Smooth muscle cell of the brain vasculature (primary cell): ENCODE measurements around the gene LAPTM4A.
A peak's percentile ranks its signal among the peaks of the same experiment; 100 is the strongest.
"Not testable (repeated sequence)": the region's sequence is repeated elsewhere in the genome, so short reads cannot be mapped to it uniquely, and the experiment has no call there.

Experiments
- DNase-seq: peaks from one replicate; pipeline ENCODE4 v3.0.0-alpha.2; 2012; ENCODE audit warnings: low read depth, low spot score

Gene LAPTM4A

DNA sequence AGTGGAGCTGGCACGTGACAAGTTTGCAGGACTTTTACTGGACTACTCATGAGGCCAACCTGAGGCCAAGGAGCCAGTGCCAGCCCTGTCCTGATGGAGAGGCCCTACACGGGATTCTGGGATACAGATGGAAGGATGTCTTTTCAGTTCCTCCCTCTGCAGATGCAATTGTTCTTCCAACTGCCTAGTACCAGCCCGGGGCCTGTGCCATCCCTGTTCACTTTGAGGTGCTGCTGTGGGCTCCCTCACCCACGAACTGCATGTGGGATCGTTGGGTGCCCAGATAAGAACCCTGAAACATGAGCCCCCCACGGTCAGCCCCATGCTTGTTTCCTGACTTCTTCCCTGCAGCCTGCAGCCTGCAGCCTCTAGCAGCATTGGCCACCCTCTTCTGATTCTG is 25.3 kb upstream of the LAPTM4A start:
- no peak for DNase-seq

DNA sequence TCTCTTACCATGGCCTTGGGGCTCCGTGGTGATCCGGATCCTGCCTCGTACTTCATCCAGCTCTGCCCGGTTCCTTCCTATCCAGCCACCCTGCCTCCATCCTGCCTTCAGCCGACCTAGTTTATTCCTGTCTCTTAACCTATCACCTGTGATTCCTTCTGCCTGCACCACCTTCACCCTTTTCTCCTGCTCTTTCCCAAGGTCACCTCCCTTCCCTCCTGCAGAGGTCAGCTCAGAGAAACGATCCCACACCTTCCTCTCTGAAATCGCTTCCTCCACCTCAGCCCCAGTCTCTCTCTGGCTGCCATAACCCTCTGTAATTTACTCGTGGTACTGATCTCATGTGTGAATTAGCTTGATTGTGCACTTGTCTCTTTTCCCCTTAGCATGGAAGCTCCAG is 23.5 kb upstream of the LAPTM4A start:
- DNase-seq = no peak

DNA sequence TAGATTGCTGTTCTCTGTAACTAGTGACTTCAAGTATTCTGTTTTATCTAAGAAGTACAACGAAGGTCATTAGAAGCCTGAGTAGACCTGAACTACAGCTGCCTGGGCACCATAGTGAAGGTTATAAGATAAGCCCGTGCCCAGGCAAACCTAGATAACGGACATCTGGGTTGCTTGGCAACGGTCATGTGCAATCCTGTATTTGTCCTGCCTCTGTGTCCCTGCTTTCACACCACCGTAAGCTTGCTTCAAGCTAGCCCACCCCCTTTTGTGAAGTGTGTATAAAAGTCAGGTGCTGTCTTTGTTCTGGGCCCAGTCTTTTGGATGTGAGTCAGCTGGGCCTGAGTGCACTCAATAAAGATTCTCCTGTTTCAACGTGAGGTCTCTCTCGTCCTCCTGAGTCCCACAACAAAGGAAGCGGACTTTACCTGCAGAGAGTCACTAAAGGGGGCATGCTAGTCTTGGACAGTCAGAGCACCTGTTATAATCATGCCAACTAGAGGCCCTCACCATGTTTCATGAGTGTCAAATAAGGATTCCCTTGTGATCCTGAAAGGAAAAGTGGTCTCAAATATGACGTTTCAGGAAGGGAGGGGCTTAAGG is 22.7 kb upstream of the LAPTM4A start:
- DNase-seq = not testable (repeated sequence)

DNA sequence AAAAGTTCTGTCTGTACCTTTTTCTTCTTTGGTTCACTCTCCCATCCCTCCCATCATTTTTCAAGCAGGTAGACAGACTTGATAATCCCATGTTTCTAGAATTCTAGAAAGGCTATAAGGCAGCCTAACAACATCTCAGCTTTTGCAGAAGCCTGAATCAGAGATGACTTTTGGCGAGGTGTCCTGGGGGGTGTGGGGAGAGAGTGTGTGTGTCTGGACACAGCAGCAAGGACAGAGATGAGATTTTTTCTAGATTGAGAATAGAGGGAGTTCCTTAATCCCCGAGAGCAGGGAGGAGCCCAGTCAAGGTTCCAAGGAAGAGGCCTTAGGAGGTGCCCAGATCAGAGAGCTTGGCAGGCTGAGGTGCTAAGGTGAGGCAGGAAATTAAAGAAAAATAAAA is 22.0 kb upstream of the LAPTM4A start:
- DNase-seq = no peak

DNA sequence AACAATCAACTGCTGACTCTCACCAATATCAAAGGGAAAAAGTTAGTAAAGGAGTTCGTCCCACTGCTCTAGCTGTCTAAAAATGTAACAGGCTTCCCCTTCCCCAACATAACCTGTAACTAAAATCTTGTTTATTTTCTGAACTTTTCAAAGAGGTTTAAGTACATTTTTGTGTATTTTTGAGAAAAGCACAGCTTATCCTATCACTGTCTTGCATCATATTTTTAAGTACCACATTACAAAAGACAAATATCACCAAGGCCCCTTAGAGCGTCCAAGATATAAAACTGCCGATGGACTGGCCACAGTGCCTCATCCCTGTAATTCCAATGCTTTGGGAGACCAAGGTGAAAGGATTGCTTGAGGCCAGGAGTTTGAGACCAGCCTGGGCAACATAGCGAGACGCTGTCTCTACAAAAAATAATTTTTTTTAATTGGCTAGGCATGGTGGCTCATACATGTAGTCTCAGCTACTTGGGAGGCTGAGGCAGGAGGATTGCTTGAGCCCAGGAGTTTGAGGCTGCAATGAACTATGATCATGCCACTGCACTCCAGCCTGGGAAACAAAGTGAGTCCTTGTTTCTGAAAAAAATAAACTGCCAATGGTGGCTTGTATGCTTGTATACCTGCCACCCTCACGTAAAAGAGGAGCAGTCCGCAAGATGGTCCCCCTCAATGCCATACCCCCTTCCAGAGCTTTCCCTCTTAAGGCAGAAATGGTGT is 21.2 kb upstream of the LAPTM4A start:
- no peak for DNase-seq

DNA sequence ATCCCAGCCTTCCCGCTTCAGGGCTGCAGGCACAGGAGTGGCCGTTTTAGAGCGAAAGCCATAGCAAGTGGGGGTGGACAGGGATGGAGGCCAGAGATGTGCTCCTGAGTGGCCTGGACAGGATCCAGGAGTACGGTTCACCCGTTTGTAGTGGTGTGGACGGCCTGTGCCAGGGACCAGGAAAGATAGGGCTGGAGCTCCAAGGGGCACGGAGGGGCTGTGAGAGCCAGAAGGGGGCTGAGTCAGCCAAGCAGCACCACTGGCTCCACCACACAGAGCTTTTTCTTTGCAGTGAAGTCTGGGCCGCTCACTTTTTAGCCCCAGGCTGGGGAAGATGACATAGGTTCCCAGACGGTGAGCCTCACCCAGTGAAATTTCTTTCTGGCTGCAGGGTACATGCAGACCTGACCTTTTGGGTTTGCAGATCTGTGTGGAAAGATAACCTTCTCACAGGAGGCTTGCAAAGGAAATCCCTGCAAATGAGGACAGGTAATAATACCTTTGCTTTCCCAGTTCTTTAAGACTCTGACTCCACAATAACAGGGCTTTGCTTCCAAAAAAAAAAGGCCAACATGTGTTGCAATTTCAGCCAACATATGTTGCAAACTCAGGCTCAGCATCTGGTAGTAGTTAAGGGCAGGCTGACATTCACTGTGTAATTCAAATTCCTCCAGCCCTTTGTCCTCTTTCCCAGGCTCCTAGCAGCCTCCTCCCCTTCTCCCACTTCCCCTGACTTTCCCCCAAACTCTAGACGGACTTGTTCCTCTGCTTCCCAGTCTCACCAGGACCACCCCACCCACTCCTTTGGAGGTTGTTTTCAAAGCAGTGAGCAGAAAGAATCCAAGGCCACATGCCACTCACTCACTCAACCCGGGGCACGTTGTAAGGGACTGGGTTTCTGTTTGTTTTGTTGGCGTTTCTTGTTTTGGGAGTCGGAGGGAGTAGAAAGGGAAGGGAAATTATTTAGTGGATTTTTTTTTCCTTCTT is 20.3 kb upstream of the LAPTM4A start:
- peak; percentile 76 for DNase-seq

DNA sequence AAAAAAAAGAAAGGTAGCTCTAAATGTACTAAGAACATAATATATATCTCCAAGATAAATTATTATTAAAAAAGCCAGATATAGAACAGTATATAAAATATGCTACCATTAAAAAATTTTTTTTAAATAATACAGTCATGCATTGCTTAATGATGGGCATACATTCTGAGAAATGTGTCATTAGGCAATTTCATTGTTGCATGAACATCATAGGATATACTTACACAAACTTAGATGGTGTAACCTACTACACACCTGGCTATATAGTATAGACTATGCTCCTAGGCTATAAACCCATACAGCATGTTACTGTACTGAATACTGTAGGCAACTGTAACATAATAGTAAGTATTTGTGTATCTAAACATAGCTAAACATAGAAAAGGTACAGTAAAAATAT is 18.3 kb upstream of the LAPTM4A start:
- DNase-seq = no peak

DNA sequence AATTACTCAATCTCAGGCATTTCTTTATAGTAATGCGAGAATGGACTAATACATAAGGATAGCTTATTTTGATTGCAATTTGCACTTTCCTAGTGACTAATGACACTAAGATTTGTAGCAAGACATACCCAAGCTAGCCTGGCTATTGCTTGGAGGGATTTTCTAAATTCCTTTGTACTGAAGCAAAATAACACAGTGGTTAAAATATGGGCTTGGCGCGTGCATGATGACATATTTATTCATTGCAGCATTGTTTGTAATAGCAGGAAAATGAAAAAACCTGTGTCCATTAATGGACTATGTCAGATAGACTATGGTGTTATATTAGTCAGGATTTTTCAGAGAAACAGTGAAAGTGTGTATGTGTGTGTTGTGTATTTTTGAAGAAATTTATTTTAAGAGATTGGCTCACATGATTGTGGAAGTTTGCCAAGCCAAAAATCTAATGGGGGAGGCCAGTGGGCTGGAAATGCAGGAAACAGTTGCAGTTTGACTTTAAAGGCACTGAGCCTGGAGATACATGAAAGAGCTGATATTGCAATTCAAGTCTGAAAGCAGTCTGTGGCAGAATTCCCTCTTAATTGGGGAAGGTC is 16.7 kb upstream of the LAPTM4A start:
- no peak for DNase-seq

DNA sequence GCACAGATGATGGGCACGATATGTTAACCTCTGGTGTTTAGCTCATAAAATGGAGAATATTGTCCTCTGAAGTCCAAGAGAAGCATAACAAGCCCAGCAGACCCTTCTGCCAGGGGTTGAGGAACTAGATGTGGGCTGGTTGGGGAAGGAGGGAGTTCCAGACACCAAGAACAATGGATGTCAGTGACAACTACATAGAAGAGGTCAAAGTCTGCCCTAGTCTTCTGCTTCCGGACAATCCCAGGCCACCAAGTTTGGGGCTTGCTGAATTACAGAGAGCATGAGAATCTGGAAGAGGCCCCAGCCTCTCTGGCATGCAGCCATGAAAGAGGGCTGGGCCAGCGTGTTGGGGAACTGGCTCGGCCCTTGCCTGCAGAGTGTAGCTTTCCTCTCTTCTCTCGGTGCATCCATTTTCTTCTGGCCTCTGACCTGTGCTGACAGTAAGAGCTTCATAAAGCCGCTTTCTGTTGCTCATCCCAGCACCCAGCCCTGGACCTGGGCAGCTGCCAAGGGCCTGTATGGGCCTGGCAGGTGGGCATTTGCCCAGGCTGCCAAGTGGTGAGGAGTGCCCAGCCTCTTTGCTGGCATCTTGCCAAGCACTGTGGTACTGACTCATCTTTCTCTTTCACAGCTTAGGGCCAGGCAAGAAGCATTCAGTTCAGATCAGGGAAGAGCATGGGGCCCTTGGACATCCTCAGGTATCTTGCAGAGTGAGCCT is 14.6 kb upstream of the LAPTM4A start:
- DNase-seq = peak; percentile 69

DNA sequence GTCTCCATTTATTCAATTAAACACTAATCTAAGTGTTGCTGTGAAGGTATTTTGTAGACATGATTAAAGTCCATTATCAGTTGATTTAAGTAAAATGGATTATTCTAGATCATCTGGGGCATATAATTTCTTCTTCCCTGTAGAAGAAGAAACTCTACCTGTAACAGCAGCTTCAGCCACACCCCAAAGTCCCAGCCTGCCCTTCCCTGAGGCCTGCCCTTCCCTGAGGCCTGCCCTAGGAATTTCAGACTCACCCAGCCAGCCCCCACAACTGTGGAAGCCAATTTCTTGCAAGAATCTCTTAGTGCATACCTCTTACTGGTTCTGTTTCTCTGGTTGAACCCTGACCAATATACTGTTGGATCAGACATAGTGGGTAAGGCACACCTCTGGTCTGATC is 13.4 kb upstream of the LAPTM4A start:
- no peak for DNase-seq

DNA sequence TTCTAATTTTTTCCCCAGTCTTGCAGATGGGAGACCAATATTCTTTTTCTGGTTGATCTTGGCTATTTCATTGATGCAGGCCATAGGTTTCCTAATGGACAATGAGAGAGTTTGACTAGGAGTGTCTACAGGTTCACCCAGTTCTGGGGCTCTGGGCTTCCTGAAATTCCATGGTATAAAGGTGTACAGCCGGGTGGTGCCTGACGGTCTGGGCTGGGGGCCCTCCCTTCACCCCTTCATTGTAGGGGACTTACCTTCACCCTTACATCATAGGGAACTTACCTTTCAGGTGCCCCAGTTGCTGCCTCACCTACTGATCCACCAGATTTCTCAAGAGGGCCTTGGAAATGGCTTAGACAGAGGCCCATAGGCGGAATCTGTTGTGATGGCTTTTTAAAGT is 13.0 kb upstream of the LAPTM4A start:
- DNase-seq = no peak

DNA sequence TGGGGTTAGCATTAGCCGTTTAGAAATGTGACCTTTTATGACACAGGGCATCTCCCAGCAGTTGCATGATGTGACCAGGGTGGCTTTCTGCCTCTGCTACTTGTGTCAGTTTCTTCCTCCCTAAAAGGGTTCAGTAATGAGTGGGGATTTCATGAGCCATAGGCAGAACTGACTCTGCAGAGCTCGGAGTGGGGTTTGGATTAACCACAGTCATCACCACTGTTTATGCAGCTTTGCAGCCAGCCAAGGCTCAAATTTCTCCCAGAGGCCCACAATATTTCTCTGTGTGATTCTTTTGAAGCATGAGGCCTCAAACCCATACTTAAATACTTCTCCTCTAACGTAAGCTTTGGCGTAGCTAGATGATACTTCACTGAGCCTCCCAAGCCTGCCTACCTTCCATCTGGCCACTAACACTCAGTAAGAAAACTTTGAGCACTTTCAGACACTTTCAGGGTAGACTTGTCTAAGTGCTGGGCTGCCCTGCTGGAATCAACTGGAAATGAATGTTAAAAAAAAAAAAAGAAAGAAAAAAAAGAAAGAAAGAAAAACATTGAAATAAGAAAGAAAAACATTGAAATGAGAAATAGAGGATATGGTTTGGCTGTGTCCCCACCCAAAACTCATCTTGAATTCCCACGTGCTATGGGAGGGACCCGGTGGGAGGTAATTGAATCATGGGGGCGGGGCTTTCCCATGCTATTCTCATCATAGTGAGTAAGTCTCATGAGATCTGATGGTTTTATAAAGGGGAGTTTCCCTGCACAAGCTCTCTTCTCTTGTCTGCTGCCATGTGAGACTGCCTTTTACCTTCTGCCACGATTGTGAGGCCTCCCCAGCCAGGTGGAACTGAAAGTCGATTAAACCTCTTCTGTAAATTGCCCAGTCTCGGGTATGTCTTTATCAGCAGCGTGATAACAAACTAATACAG is 11.5 kb upstream of the LAPTM4A start:
- peak; percentile 82 for DNase-seq

DNA sequence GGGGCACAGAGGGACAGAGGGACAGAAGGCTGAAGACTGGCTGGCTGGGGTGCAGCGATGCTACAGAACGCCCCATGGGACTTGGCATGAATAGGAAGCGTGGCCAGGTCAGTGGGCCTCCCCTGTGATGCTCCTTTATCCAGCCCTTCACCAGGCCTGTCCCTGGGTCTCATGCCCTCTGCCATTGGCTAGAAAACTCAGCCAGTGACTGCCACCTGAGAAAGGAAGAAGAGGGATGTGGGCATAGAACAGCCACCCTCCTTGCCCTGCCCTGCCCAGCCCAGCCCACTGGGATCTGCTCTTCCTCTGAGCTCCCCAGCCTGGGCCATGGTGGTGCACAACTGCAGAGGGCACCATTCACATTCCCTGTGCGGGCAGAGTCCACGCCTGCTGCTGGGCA is 10.5 kb upstream of the LAPTM4A start:
- DNase-seq = no peak

DNA sequence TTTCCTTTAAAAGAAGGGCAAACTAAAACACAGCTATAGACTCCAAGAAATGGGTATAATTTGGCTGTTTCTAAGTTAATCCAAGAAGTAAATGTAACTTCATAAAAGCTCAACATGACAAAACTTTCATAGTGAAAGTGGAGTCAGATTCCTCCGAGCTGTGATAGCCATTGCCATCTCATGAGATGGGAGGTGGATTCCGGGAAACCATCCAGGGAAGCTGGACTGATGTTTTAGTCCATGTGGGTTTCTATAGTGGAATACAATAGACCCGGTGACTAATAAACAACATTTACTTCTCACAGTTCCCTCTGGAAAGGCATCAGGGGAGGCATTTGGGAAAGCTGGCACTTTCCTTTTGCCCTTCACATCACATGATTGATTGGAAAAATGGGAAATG is 10.0 kb upstream of the LAPTM4A start:
- no peak for DNase-seq

DNA sequence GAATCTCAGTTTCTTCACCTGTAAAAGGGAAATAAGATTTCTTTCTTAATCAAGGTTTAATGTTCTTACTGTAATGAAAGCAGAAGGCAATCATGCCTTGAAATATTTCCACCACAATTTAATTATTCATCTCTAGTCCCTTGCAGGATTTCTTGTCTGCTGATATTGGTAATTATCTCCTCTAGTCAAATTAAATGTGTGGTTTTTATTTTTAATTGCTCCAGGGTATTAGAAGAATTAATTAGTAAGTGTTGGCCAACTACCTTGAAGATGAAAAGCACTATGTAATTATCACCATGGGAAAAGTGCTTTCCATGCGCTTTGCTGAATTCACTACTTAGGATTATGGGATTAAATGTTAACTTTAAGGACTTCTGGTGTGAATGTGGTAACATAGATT is 8.7 kb upstream of the LAPTM4A start:
- DNase-seq = no peak

DNA sequence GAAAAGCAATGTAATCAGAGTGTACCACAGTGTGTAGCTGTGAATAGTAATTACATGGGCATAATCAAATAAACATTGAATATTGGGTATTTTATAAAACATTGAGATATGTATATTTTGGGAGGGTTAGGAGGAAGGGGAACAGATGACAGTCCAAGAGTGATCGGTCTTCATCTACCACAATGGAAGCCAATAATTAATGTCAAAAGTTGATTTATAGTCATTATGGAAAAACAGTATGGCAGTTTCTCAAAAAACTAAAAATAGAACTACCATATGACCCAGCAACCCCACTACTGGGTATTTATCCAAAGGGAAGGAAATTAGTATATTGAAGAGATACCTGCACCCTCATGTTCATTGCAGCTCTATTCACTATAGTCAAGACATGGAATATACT is 5.8 kb upstream of the LAPTM4A start:
- no peak for DNase-seq

DNA sequence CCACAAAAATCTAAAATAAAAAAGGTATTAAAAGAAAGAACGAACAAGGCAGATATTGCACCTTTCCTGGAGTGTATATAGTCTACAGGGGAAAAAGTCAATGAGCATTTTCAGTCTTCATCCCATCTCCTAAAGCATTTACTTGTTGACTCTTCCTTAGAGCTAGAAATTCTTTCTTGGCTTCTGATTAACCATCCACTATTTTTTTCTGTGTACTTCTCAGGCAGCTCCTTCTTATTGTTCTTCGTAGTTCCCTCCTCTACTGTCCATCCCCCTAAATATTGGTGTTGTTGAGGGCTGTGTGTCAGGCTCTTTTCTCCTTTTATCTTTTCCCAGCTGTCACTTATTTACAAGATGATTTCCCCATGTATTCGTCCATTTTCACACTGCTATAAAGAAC is 3.5 kb upstream of the LAPTM4A start:
- DNase-seq = no peak

DNA sequence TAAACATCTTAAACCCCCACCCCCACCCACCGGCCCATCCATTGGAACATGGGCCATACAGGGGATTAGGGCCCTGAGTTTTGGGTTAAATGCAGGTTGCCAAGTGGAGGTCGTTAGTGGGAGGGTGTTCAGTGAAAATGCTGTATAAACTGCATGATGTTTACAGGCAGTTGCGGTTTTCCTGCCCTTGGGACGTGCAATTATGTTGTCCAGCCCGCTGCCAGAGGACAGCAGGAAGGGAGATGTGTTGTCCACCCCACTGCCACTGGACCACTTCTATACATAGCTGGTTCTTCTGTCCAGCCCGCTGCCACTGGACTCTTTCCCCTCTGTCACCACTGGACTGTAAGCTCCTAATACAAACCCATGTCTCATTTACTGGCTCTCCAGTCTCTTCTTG is 2.7 kb upstream of the LAPTM4A start:
- no peak for DNase-seq

DNA sequence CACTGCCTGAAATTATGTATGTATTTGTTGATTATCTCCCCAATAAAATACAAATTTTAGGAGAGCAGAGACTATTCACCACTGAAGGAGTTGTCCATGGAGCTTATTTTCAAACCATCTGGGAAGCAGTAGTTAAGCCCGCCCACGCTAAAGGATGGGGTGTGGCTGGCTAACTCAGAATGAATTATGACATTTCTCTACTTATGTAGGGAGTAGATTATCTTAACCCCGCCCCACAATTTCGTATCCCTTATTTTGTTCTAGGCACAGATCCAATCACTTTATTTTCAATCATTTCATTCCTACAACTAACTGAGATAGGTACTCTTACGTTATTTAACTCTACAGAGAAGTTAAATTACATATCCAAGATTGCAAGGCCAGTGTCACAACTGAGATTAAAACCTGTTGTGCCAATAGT is 1.4 kb upstream of the LAPTM4A start:
- DNase-seq = no peak

DNA sequence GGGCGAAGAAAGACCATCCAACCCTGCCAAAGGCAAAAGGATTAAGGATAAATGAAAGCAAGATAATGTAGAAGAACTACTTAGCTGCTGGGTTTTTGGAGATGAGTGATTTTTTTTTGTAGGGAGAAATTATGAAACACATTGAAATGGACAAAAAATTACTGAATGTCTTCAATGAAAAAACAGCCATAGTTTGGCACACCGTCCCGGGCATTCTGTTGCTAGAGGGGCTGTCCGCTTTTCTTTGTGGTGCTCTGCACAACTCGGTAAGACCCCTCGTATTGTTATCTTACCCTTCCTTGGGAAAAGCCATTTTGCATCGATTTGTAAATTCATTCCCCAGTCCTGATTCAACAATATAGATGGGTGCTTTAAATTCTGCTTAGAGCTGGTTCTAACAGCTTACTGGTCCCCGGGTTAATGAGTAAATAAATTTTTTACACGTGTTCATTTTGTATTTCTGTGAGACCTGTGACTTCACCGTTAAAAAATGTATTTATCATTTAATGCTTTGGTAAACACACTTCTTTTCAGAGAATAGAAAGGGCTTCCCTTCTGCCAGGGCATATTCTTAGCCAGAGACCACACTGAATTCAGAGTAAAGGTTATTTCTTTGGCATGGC is 912 bp upstream of the LAPTM4A start:
- no peak for DNase-seq
